GM21390 (cell line): Measurements from ENCODE around the gene BSN.

Source experiments
- ATAC-seq: cut with Tn5 transposase; IDR thresholded peaks from one replicate; pipeline ENCODE4 v1.9.1; 2021; ENCODE audit not compliant: unreplicated experiment

Gene BSN

DNA sequence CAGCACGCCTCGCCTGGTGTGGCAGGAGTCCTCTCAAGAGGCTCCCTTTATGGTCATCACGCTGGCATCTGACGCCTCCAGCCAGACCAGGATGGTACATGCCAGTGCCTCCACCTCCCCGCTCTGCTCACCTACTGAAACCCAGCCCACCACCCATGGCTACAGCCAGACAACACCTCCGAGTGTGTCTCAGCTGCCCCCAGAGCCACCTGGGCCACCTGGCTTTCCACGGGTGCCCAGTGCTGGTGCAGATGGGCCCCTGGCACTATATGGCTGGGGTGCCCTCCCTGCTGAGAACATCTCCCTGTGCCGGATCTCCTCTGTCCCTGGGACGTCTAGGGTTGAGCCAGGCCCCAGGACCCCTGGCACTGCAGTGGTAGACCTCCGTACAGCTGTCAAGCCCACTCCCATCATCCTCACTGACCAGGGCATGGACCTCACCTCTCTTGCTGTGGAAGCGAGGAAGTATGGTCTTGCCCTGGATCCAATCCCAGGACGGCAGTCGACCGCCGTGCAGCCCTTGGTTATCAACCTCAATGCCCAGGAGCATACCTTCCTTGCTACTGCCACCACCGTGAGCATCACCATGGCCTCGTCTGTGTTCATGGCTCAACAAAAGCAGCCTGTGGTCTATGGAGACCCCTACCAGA, 100.0 kb downstream of the BSN start:
- ATAC-seq: no peak

DNA sequence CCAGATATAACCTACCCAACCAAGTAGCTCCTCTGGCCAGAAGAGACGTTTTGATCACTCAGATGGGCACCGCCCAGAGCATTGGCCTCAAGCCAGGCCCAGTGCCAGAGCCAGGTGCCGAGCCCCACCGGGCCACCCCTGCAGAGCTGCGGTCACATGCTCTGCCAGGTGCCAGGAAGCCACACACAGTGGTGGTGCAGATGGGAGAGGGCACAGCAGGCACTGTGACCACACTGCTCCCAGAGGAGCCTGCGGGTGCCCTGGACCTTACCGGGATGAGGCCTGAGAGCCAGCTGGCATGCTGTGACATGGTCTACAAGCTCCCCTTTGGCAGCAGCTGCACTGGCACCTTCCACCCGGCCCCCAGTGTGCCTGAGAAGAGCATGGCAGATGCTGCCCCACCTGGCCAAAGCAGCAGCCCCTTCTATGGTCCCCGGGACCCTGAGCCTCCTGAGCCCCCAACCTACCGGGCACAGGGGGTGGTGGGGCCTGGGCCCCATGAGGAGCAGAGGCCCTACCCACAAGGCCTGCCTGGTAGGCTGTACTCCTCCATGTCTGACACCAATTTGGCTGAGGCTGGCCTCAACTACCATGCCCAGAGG, 100.8 kb downstream of the BSN start:
- no peak for ATAC-seq

GRCh38 chr3:49655731-49656285, 101.5 kb downstream of the BSN start:
- no peak for ATAC-seq

GRCh38 chr3:49656541-49657112, 102.3 kb downstream of the BSN start:
- no peak for ATAC-seq

GRCh38 chr3:49657208-49657915, 103.1 kb downstream of the BSN start:
- no peak for ATAC-seq

GRCh38 chr3:49658711-49659110, 104.4 kb downstream of the BSN start:
- no peak for ATAC-seq

- ATAC-seq: no peak
Observed at GRCh38 chr3:49659756-49660155, 105.5 kb downstream of the BSN start.

DNA sequence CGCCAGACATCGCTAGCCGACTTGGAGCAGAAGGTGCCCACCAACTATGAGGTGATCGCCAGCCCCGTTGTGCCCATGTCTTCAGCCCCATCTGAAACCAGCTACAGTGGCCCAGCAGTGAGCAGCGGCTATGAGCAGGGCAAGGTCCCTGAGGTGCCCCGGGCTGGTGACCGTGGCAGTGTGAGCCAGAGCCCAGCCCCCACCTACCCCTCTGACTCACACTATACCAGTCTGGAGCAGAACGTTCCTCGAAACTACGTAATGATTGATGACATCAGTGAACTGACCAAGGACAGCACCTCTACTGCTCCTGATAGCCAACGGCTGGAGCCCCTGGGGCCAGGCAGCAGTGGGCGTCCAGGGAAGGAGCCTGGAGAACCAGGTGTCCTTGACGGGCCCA, 107.0 kb downstream of the BSN start:
- ATAC-seq: no peak

DNA sequence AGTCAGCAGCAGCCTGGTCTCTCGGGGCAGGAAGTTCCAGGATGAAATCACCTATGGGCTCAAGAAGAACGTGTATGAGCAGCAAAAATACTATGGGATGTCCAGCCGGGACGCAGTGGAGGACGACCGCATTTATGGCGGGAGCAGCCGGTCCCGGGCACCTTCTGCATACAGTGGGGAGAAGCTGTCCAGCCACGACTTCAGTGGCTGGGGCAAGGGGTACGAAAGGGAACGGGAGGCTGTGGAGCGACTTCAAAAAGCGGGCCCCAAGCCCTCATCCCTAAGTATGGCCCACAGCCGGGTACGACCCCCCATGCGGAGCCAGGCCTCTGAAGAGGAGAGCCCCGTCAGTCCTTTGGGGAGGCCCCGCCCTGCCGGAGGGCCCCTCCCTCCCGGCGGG, 107.7 kb downstream of the BSN start:
- ATAC-seq: no peak

- no peak for ATAC-seq
Observed at GRCh38 chr3:49662720-49663413, 108.6 kb downstream of the BSN start.

DNA sequence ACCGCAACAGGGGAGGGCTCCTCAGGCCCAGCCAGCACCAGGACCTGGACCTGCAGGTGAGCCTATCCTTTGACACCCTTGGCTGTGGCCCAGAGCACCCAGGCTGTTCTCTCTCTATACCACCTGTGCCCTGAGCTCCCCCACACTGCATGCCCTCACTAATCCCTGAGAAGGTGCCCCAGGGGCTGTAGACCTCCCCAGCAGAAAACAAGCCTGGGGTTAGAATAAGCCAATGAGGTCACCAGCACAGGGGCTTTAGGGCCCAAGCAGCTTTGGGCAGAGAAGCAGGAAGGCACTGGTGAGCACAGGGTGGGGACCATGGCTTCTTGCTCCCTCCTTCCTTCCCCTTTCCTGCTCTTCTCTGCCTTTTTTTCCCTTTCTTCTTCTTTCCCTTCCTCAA, 109.6 kb downstream of the BSN start:
- no peak for ATAC-seq

DNA sequence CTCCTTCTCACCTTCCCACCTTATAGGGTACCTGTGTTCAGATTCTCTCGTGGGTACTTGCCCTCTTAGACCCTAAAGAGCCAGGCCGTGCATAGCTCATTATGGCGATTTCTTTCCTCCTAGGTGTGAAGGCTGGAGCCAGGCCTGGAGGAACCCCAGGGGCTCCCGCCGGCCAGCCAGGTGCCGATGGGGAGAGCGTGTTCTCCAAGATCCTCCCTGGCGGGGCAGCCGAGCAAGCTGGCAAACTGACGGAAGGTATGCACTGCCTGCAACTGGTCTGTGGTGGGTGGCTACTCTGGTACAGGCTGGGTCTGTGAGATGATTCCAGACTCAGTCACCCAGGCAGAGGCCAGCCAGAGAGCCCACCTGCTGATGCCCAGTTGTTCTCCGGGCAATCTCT, 110.0 kb downstream of the BSN start:
- no peak for ATAC-seq

- no peak for ATAC-seq
Observed at GRCh38 chr3:49665822-49666519, 111.7 kb downstream of the BSN start.

DNA sequence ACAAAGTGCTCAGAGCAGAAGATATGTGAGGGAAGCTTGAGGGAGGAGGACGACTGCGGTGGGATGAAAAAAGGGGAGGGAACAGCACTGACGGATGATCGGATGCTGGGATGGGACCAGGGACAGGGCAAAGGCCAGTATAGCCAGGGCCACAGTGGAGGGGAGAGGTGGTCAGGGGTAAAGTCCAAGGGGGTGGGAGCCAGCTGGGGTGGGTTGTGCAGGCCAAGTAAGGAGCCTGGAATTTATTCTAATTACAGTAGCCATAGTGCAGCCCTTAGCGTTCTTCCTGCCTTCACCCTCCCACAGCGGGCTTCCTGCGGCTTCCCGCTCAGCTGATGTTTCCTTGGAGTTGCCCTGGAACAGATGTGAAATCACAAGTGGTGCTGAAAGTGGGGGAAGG, 112.3 kb downstream of the BSN start:
- ATAC-seq: no peak

GRCh38 chr3:49667701-49668413, 113.6 kb downstream of the BSN start:
- no peak for ATAC-seq

DNA sequence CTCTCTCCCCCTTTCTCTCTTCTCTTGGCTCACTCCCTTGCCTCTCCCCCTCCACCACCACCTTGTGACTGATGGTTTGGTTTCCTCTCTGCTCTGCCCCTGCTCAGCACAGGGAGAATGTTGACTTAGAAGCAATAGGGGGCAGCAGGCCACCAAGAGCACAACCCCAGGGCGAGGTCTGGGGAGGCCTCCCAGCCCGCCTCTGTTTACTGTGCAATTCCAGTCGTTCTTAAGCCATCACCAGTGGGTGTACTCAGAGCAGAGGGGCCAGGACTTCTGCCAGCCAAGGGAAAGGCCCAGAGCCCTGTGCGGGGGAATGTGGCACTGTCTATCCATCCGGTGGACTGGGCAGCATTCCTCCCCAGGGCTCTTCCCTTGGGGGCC, 114.1 kb downstream of the BSN start:
- no peak for ATAC-seq

DNA sequence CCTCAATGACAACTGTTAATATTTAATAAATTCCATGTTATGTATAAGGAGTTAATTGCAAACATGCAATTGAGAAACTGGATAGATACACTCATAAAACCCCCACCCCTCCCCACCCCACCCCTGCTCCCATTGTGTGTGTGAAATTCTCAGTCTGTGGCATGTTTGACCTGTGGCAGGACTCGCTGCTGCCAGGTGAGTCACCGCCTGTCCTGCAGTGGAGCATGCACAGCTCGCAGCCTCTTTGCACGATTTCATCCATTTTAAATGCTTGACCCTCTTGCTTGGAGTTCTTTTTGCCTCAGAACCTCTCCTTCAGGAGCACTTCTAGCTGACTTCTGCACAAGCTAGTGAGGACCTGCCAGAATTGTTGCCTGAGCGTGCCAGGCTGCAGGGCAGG, 114.6 kb downstream of the BSN start:
- ATAC-seq: no peak

DNA sequence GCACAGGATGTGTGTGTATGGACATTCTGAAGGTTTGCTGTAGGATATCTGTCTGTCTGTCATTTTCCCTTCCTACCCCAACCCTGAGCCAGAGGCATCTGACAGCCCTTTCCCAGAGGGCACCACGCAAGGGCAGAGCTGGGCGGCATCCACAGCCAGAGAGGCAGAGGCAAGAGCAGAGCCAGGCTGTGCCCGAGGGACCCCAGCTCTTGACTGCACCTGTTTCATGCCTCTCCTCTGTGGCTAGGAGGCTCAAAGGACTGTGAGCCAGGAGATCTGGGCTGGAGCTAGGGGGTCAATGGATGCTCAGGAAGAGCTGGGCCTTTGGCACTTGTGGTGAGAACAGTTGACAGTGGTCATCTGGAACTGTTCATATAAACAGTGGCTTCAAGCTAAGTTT, 115.1 kb downstream of the BSN start:
- ATAC-seq: no peak

GRCh38 chr3:49670940-49671290, 116.6 kb downstream of the BSN start:
- no peak for ATAC-seq
